Mesendoderm (in vitro differentiated cells): ENCODE results near the gene ARID1B.
A peak's percentile ranks its signal among the peaks of the same experiment; 100 is the strongest.

Experiments
- DNase-seq: peaks from one replicate; pipeline ENCODE4 v3.0.0; 2013
- H2AK5ac ChIP-seq: 2 replicates; pipeline ENCODE4 v1.6.1; 2013; ENCODE audit warnings: low read length, inconsistent platforms
- H2BK120ac ChIP-seq: 2 replicates; pipeline ENCODE4 v1.6.1; 2013; ENCODE audit warnings: low read depth, mild to moderate bottlenecking, low read length, moderate library complexity, mixed read lengths
- H2BK15ac ChIP-seq: replicated peaks from 2 replicates; pipeline ENCODE4 v1.6.1; 2013; ENCODE audit warnings: low read depth, mild to moderate bottlenecking, moderate library complexity
- H2BK5ac ChIP-seq: 2 replicates; pipeline ENCODE4 v1.6.1; 2013; ENCODE audit warnings: low read length, inconsistent platforms
- H3K18ac ChIP-seq: 2 replicates; pipeline ENCODE4 v1.6.1; 2013; ENCODE audit warnings: mild to moderate bottlenecking, low read length, mixed read lengths
- H3K23ac ChIP-seq: one replicate; pipeline ENCODE4 v1.6.1; 2013; ENCODE audit warnings: low read length
- H3K27ac ChIP-seq: 2 replicates; pipeline ENCODE4 v1.5.1; 2013; ENCODE audit warnings: low read depth, mild to moderate bottlenecking, inconsistent platforms, low read length, moderate library complexity
- H3K27me3 ChIP-seq: 2 replicates; pipeline ENCODE4 v1.6.1; 2013; ENCODE audit warnings: low read length, control low read depth, mild to moderate bottlenecking, inconsistent platforms; ENCODE audit not compliant: insufficient read depth, poor library complexity
- H3K36me3 ChIP-seq: 2 replicates; pipeline ENCODE4 v1.6.1; 2013; ENCODE audit warnings: low read length, inconsistent platforms; ENCODE audit not compliant: control insufficient read depth, insufficient read depth
- H3K4ac ChIP-seq: one replicate; pipeline ENCODE4 v1.6.1; 2013; ENCODE audit warnings: low read depth, mild to moderate bottlenecking, low read length, moderate library complexity
- H3K4me1 ChIP-seq: 2 replicates; pipeline ENCODE4 v1.6.1; 2013; ENCODE audit warnings: low read depth, low read length, inconsistent platforms; ENCODE audit not compliant: control insufficient read depth
- H3K4me2 ChIP-seq: 2 replicates; pipeline ENCODE4 v1.6.1; 2013; ENCODE audit warnings: low read length
- H3K4me3 ChIP-seq: 2 replicates; pipeline ENCODE4 v1.5.1; 2013; ENCODE audit warnings: mild to moderate bottlenecking, low read length
- H3K56ac ChIP-seq: one replicate; pipeline ENCODE4 v1.6.1; 2013; ENCODE audit warnings: low read length
- H3K79me1 ChIP-seq: 2 replicates; pipeline ENCODE4 v1.6.1; 2013; ENCODE audit warnings: low read length, inconsistent platforms
- H3K79me2 ChIP-seq: 2 replicates; pipeline ENCODE4 v1.6.1; 2013; ENCODE audit warnings: mild to moderate bottlenecking, low read length; ENCODE audit not compliant: control insufficient read depth, insufficient read depth
- H3K9ac ChIP-seq: 2 replicates; pipeline ENCODE4 v1.6.1; 2013; ENCODE audit warnings: low read length, inconsistent platforms
- H4K5ac ChIP-seq: one replicate; pipeline ENCODE4 v1.6.1; 2013; ENCODE audit warnings: low read length
- H4K8ac ChIP-seq: one replicate; pipeline ENCODE4 v1.6.1; 2013; ENCODE audit warnings: low read depth, mild to moderate bottlenecking, control low read depth, low read length, moderate library complexity
- WGBS: extraction: QIAGEN DNeasy Blood & Tissue Kit; methylation state at CpG from one replicate; pipeline ENCODE4 v1.1.7; 2013; ENCODE audit warnings: low lambda C conversion rate, missing lambda C conversion rate; ENCODE audit not compliant: insufficient coverage; ENCODE audit errors: extremely low coverage; 5-methylcytosine and 5-hydroxymethylcytosine counted together

ARID1B gene

GRCh38 chr6:157148391-157149323, 371.5 kb downstream of the ARID1B start:
- Histone ChIP-seq H4K8ac (no peak overlapping the region), H3K27ac (no peak overlapping the region), H2BK5ac (no peak overlapping the region), H3K36me3 (peaks cover 5% of the 10 kb centered on the region), H3K18ac (no peak overlapping the region), H3K4ac (no peak overlapping the region), H3K27me3 (no peaks in the 10 kb centered on the region), H3K56ac (no peak overlapping the region), H2BK15ac (no peak overlapping the region), H3K4me3 (no peak overlapping the region), H2AK5ac (peak overlapping the region; percentile 60), H3K4me1 (peaks cover 13% of the 10 kb centered on the region), H3K79me2 (no peaks in the 10 kb centered on the region), H3K9ac (peak overlapping the region; percentile 22), H3K23ac (no peak overlapping the region), H2BK120ac (no peak overlapping the region), H3K79me1 (peaks cover 2% of the 10 kb centered on the region), H4K5ac (no peak overlapping the region), H3K4me2 (no peak overlapping the region)
- no CpG with 5 or more reads among the region's 25 CpGs for WGBS
- DNase-seq: peak; percentile 60

- Histone ChIP-seq H3K18ac (no peak overlapping the region), H3K9ac (no peak overlapping the region), H2BK120ac (no peak overlapping the region), H2BK15ac (no peak overlapping the region), H3K4me1 (peaks cover 10% of the 10 kb centered on the region), H3K4me3 (no peak overlapping the region), H4K8ac (no peak overlapping the region), H3K23ac (no peak overlapping the region), H2AK5ac (no peak overlapping the region), H3K79me1 (peaks cover 2% of the 10 kb centered on the region), H4K5ac (no peak overlapping the region), H2BK5ac (no peak overlapping the region), H3K27me3 (no peaks in the 10 kb centered on the region), H3K4ac (no peak overlapping the region), H3K4me2 (no peak overlapping the region), H3K36me3 (peaks cover 5% of the 10 kb centered on the region), H3K56ac (no peak overlapping the region), H3K79me2 (no peaks in the 10 kb centered on the region), H3K27ac (no peak overlapping the region)
- WGBS: no CpG with 5 or more reads among the region's 6 CpGs
- no peak for DNase-seq
These were observed 372.9 kb downstream of the ARID1B start for GRCh38 chr6:157150076-157150475.

GRCh38 chr6:157151029-157151428, 373.9 kb downstream of the ARID1B start:
- Histone ChIP-seq H4K8ac (no peak overlapping the region), H3K9ac (no peak overlapping the region), H3K56ac (no peak overlapping the region), H3K4me3 (no peak overlapping the region), H3K4me1 (peaks cover 10% of the 10 kb centered on the region), H3K79me2 (no peaks in the 10 kb centered on the region), H3K36me3 (peaks cover 5% of the 10 kb centered on the region), H3K27me3 (no peaks in the 10 kb centered on the region), H3K4ac (no peak overlapping the region), H4K5ac (no peak overlapping the region), H3K4me2 (no peak overlapping the region), H3K79me1 (peaks cover 2% of the 10 kb centered on the region), H3K27ac (no peak overlapping the region), H2AK5ac (no peak overlapping the region), H3K18ac (no peak overlapping the region), H2BK5ac (no peak overlapping the region), H2BK15ac (no peak overlapping the region), H3K23ac (no peak overlapping the region), H2BK120ac (no peak overlapping the region)
- no CpG with 5 or more reads among the region's 11 CpGs for WGBS
- DNase-seq: no peak

- Histone ChIP-seq H3K4me1 (peaks cover 3% of the 10 kb centered on the region), H4K8ac (no peak overlapping the region), H3K27ac (no peak overlapping the region), H3K27me3 (no peaks in the 10 kb centered on the region), H2BK5ac (no peak overlapping the region), H2AK5ac (no peak overlapping the region), H3K4me2 (no peak overlapping the region), H3K4me3 (no peak overlapping the region), H3K4ac (no peak overlapping the region), H2BK15ac (no peak overlapping the region), H3K36me3 (peaks cover 5% of the 10 kb centered on the region), H3K23ac (no peak overlapping the region), H3K79me2 (no peaks in the 10 kb centered on the region), H3K9ac (no peak overlapping the region), H4K5ac (no peak overlapping the region), H3K79me1 (no peaks in the 10 kb centered on the region), H3K56ac (no peak overlapping the region), H2BK120ac (no peak overlapping the region), H3K18ac (no peak overlapping the region)
- no peak for DNase-seq
- WGBS: no CpG with 5 or more reads among the region's 3 CpGs
These were observed 374.8 kb downstream of the ARID1B start for GRCh38 chr6:157151989-157152388.

GRCh38 chr6:157152556-157152955, 375.4 kb downstream of the ARID1B start:
- Histone ChIP-seq H3K18ac (no peak overlapping the region), H2BK5ac (no peak overlapping the region), H3K27ac (no peak overlapping the region), H3K27me3 (no peaks in the 10 kb centered on the region), H4K5ac (no peak overlapping the region), H3K36me3 (peaks cover 5% of the 10 kb centered on the region), H3K4me1 (peaks cover 3% of the 10 kb centered on the region), H3K4me2 (no peak overlapping the region), H3K4me3 (no peak overlapping the region), H2BK120ac (no peak overlapping the region), H3K56ac (no peak overlapping the region), H3K23ac (no peak overlapping the region), H3K9ac (no peak overlapping the region), H4K8ac (no peak overlapping the region), H3K79me2 (no peaks in the 10 kb centered on the region), H3K4ac (no peak overlapping the region), H3K79me1 (no peaks in the 10 kb centered on the region), H2BK15ac (no peak overlapping the region), H2AK5ac (no peak overlapping the region)
- DNase-seq: no peak
- no CpG with 5 or more reads among the region's 3 CpGs for WGBS
